WTC11 (cell line): ENCODE data around the gene UBL4B. TPM values are rescaled to one million over a fixed set of nuclear protein-coding genes. Genes with fewer than 3 reads are reported as not detected.

ENCODE experiments used
- ATAC-seq: fragments of 200-7000 bp; cut with Tn5 transposase; 2 replicates; pipeline ENCODE4 v1.10.0; 2021; ENCODE audit warnings: mild to moderate bottlenecking, moderate library complexity
- CTCF ChIA-PET: fragments of 300-600 bp; sonication (Branson Sonifier 250); formaldehyde crosslinking; loops from one replicate; lab custom pipeline; 2021; ENCODE audit warnings: antibody characterized with exemption; lab: Charles Lee
- POLR2A ChIA-PET: fragments of 350-600 bp; sonication (Branson Sonifier 250); formaldehyde crosslinking; loops from one replicate; lab custom pipeline; 2021; ENCODE audit warnings: antibody characterized with exemption; lab: Charles Lee
- DNase-seq: peaks from one replicate; pipeline ENCODE4 v3.0.0; 2021; ENCODE audit warnings: low spot score
- H3K27ac Mint-ChIP-seq: 2 replicates; pipeline ENCODE4 v1.8.0; 2021; ENCODE audit warnings: mixed read lengths
- H3K27me3 Mint-ChIP-seq: 2 replicates; pipeline ENCODE4 v1.8.0; 2021; ENCODE audit warnings: low read depth, mild to moderate bottlenecking, moderate library complexity, mixed read lengths
- H3K36me3 Mint-ChIP-seq: 2 replicates; pipeline ENCODE4 v1.8.0; 2021; ENCODE audit warnings: mixed read lengths
- H3K4me1 Mint-ChIP-seq: 2 replicates; pipeline ENCODE4 v1.8.0; 2022; ENCODE audit warnings: mixed read lengths
- H3K4me3 Mint-ChIP-seq: 2 replicates; pipeline ENCODE4 v1.8.0; 2021; ENCODE audit warnings: mild to moderate bottlenecking, moderate library complexity, mixed read lengths
- H3K9me3 Mint-ChIP-seq: 2 replicates; pipeline ENCODE4 v1.8.0; 2021; ENCODE audit warnings: mixed read lengths
- CREM ChIP-seq: sonication (generic); formaldehyde crosslinking; IDR thresholded peaks from 2 replicates; pipeline ENCODE4 v1.8.1; 2022; ENCODE audit warnings: mild to moderate bottlenecking, missing genetic modification reagents, moderate library complexity
- EMX1 ChIP-seq: fragments of 250-450 bp; sonication (Bioruptor Pico); IDR thresholded peaks from 2 replicates; pipeline ENCODE4 v1.8.0; 2021; ENCODE audit warnings: mild to moderate bottlenecking
- ESRRA ChIP-seq: sonication (generic); formaldehyde crosslinking; IDR thresholded peaks from 2 replicates; pipeline ENCODE4 v1.8.1; 2022; ENCODE audit warnings: mild to moderate bottlenecking, missing genetic modification reagents, borderline replicate concordance
- ETV6 ChIP-seq: sonication (generic); formaldehyde crosslinking; IDR thresholded peaks from 2 replicates; pipeline ENCODE4 v1.8.1; 2022; ENCODE audit warnings: mild to moderate bottlenecking, missing genetic modification reagents
- FOXP1 ChIP-seq: sonication (generic); formaldehyde crosslinking; IDR thresholded peaks from 2 replicates; pipeline ENCODE4 v1.8.0; 2022; ENCODE audit warnings: missing genetic modification reagents, mild to moderate bottlenecking, moderate library complexity, borderline replicate concordance
- GABPB1 ChIP-seq: sonication (generic); formaldehyde crosslinking; IDR thresholded peaks from 2 replicates; pipeline ENCODE4 v1.8.1; 2023; ENCODE audit warnings: mild to moderate bottlenecking, missing genetic modification reagents
- JUN ChIP-seq: sonication (generic); formaldehyde crosslinking; IDR thresholded peaks from 2 replicates; pipeline ENCODE4 v1.8.0; 2023; ENCODE audit warnings: mild to moderate bottlenecking, missing genetic modification reagents
- MXD4 ChIP-seq: fragments of 250-450 bp; sonication (Bioruptor Pico); IDR thresholded peaks from 2 replicates; pipeline ENCODE4 v1.8.0; 2021; ENCODE audit warnings: mild to moderate bottlenecking, moderate library complexity, borderline replicate concordance
- NFYB ChIP-seq: sonication (generic); formaldehyde crosslinking; conservative IDR thresholded peaks from 2 replicates; pipeline ENCODE4 v1.8.0; 2022; ENCODE audit warnings: low read depth, missing genetic modification reagents
- NR3C1 ChIP-seq: sonication (generic); formaldehyde crosslinking; conservative IDR thresholded peaks from 2 replicates; pipeline ENCODE4 v1.8.1; 2023; ENCODE audit warnings: low read depth, mild to moderate bottlenecking, missing genetic modification reagents
- RORB ChIP-seq: fragments of 250-450 bp; sonication (Bioruptor Pico); IDR thresholded peaks from 2 replicates; pipeline ENCODE4 v1.9.0; 2021; ENCODE audit warnings: mild to moderate bottlenecking
- ZNF263 ChIP-seq: sonication (generic); formaldehyde crosslinking; IDR thresholded peaks from 2 replicates; pipeline ENCODE4 v1.8.1; 2022; ENCODE audit warnings: low read depth, mild to moderate bottlenecking, moderate library complexity, missing genetic modification reagents
- total RNA-seq: library from RNA; stranded (reverse); gene quantifications from 3 replicates; pipeline ENCODE4 v1.2.3, GENCODE V29; 2021
- TF ChIP-seq, protein P1 (sequence below): sonication (generic); formaldehyde crosslinking; IDR thresholded peaks from 2 replicates; pipeline ENCODE4 v1.8.1; 2022; ENCODE audit warnings: low read depth, missing genetic modification reagents, borderline replicate concordance
- TF ChIP-seq, protein P2 (sequence below): sonication (generic); formaldehyde crosslinking; IDR thresholded peaks from 2 replicates; pipeline ENCODE4 v1.8.1; 2023; ENCODE audit warnings: mild to moderate bottlenecking, moderate library complexity, missing genetic modification reagents
- TF ChIP-seq, protein P3 (sequence below): sonication (generic); formaldehyde crosslinking; conservative IDR thresholded peaks from 2 replicates; pipeline ENCODE4 v1.8.1; 2023; ENCODE audit warnings: mild to moderate bottlenecking, low read depth, missing genetic modification reagents, moderate library complexity
- TF ChIP-seq, protein P4 (sequence below): sonication (generic); formaldehyde crosslinking; IDR thresholded peaks from 2 replicates; pipeline ENCODE4 v1.8.0; 2023; ENCODE audit warnings: missing genetic modification reagents, mild to moderate bottlenecking, borderline replicate concordance
- TF ChIP-seq, protein P5 (sequence below): fragments of 250-450 bp; sonication (Bioruptor Pico); conservative IDR thresholded peaks from 2 replicates; pipeline ENCODE4 v1.9.0; 2021; ENCODE audit warnings: mild to moderate bottlenecking

Gene UBL4B
- total RNA-seq, 1 experiment from 2014 or later, result 0.11 TPM

DNA sequence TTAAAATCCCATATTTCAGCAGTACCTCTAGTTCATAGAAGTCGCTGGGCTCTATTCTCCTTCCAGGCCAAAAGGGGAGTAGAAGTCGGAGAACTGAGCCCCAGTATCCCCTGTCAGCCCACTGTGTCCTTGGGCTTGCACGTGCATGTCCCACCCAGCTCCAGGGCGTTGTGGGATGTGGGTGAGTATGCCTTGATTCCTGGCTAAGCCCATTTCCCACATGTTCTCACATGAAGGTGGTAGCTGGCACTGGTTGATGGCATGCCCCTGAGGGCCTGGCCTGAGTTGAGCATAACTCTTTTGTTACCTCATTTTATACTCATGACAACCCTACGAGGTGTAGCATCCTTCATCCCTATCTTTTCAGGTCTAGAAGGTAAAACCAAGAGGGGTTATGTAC is 46.0 kb downstream of the UBL4B start:
- DNase-seq (no peak), ATAC-seq (no peak)
- Mint-ChIP-seq H3K4me1 (peaks cover 6% of the 10 kb centered on the region), H3K9me3 (no peaks in the 10 kb centered on the region), H3K4me3 (no peak overlapping the region), H3K27me3 (peaks cover 38% of the 10 kb centered on the region), H3K36me3 (no peaks in the 10 kb centered on the region), H3K27ac (no peak overlapping the region)
- ChIA-PET POLR2A (no interaction called here), CTCF (interaction anchor here (0.6 to 1.4 kb wide), 2 partner anchors 9 to 73 kb away, joined by 3 to 4 read pairs; no protein-coding TSS in a partner anchor)
- TF ChIP-seq ESRRA (CRISPR knock-in tag), result no peak
- no peak for TF ChIP-seq ZNF263 (CRISPR knock-in tag)
- TF ChIP-seq JUN (CRISPR knock-in tag), result no peak
- TF ChIP-seq NFYB, result no peak
- TF ChIP-seq CREM (CRISPR knock-in tag), result no peak
- TF ChIP-seq, protein P1, sequence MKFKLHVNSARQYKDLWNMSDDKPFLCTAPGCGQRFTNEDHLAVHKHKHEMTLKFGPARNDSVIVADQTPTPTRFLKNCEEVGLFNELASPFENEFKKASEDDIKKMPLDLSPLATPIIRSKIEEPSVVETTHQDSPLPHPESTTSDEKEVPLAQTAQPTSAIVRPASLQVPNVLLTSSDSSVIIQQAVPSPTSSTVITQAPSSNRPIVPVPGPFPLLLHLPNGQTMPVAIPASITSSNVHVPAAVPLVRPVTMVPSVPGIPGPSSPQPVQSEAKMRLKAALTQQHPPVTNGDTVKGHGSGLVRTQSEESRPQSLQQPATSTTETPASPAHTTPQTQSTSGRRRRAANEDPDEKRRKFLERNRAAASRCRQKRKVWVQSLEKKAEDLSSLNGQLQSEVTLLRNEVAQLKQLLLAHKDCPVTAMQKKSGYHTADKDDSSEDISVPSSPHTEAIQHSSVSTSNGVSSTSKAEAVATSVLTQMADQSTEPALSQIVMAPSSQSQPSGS (CRISPR knock-in tag), result no peak
- TF ChIP-seq RORB, result no peak
- TF ChIP-seq, protein P2, sequence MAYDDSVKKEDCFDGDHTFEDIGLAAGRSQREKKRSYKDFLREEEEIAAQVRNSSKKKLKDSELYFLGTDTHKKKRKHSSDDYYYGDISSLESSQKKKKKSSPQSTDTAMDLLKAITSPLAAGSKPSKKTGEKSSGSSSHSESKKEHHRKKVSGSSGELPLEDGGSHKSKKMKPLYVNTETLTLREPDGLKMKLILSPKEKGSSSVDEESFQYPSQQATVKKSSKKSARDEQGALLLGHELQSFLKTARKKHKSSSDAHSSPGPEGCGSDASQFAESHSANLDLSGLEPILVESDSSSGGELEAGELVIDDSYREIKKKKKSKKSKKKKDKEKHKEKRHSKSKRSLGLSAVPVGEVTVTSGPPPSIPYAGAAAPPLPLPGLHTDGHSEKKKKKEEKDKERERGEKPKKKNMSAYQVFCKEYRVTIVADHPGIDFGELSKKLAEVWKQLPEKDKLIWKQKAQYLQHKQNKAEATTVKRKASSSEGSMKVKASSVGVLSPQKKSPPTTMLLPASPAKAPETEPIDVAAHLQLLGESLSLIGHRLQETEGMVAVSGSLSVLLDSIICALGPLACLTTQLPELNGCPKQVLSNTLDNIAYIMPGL (CRISPR knock-in tag), result no peak
- TF ChIP-seq EMX1 (CRISPR knock-in tag), result no peak
- TF ChIP-seq, protein P3, sequence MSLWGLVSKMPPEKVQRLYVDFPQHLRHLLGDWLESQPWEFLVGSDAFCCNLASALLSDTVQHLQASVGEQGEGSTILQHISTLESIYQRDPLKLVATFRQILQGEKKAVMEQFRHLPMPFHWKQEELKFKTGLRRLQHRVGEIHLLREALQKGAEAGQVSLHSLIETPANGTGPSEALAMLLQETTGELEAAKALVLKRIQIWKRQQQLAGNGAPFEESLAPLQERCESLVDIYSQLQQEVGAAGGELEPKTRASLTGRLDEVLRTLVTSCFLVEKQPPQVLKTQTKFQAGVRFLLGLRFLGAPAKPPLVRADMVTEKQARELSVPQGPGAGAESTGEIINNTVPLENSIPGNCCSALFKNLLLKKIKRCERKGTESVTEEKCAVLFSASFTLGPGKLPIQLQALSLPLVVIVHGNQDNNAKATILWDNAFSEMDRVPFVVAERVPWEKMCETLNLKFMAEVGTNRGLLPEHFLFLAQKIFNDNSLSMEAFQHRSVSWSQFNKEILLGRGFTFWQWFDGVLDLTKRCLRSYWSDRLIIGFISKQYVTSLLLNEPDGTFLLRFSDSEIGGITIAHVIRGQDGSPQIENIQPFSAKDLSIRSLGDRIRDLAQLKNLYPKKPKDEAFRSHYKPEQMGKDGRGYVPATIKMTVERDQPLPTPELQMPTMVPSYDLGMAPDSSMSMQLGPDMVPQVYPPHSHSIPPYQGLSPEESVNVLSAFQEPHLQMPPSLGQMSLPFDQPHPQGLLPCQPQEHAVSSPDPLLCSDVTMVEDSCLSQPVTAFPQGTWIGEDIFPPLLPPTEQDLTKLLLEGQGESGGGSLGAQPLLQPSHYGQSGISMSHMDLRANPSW (CRISPR knock-in tag), result no peak
- TF ChIP-seq, protein P4, sequence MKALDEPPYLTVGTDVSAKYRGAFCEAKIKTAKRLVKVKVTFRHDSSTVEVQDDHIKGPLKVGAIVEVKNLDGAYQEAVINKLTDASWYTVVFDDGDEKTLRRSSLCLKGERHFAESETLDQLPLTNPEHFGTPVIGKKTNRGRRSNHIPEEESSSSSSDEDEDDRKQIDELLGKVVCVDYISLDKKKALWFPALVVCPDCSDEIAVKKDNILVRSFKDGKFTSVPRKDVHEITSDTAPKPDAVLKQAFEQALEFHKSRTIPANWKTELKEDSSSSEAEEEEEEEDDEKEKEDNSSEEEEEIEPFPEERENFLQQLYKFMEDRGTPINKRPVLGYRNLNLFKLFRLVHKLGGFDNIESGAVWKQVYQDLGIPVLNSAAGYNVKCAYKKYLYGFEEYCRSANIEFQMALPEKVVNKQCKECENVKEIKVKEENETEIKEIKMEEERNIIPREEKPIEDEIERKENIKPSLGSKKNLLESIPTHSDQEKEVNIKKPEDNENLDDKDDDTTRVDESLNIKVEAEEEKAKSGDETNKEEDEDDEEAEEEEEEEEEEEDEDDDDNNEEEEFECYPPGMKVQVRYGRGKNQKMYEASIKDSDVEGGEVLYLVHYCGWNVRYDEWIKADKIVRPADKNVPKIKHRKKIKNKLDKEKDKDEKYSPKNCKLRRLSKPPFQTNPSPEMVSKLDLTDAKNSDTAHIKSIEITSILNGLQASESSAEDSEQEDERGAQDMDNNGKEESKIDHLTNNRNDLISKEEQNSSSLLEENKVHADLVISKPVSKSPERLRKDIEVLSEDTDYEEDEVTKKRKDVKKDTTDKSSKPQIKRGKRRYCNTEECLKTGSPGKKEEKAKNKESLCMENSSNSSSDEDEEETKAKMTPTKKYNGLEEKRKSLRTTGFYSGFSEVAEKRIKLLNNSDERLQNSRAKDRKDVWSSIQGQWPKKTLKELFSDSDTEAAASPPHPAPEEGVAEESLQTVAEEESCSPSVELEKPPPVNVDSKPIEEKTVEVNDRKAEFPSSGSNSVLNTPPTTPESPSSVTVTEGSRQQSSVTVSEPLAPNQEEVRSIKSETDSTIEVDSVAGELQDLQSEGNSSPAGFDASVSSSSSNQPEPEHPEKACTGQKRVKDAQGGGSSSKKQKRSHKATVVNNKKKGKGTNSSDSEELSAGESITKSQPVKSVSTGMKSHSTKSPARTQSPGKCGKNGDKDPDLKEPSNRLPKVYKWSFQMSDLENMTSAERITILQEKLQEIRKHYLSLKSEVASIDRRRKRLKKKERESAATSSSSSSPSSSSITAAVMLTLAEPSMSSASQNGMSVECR (CRISPR knock-in tag), result no peak
- TF ChIP-seq ETV6 (CRISPR knock-in tag), result no peak
- TF ChIP-seq FOXP1, result no peak
- no peak for TF ChIP-seq NR3C1
- TF ChIP-seq MXD4 (CRISPR knock-in tag), result no peak
- TF ChIP-seq, protein P5, sequence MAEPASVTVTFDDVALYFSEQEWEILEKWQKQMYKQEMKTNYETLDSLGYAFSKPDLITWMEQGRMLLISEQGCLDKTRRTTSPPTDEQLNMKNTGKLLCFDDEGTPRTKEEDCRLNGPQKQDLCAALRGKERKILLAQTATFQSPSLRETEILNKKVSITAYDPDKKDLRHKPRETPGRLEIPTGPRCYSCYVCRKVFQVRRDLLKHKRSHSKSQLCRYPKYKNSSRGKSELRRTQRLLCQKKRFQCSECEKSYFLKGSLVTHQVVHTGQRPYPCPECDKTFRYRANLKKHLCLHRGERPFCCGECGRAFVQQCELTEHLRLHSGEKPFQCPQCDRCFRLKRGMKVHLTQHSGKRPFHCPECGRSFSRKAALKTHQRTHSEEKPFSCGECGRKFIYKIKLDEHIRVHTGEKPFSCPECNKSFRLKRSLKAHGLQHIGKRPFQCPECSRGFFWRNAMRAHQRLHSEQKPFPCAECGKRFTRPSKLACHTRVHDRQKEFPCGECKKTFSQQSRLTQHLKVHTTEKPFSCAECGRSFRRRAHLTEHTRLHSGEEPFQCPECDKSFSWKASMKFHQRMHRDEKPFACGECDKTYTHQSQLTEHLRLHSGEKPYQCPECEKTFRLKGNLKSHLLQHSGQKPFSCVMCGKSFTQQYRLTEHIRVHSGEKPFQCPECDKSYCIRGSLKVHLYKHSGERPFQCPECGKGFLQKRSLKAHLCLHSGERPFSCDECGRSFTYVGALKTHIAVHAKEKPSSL, result no peak
- TF ChIP-seq GABPB1 (CRISPR knock-in tag), result no peak
